Measurements from ENCODE around the gene IVL.
A peak's percentile ranks its signal among the peaks of the same experiment; 100 is the strongest.

Gene IVL

GRCh38 chr1:152907686-152908601, at the start of gene IVL:
Gene IVL, plus strand, starts transcription at chr1:152908546. Its CDS starts 1,252 bp downstream, at chr1:152909798.
- DNase-seq (ENCODE audit: low read depth, low spot score) = no peak

GRCh38 chr1:152859696-152860095, 48.6 kb upstream of the IVL start, which contains the start of gene LCE7A:
Gene LCE7A, plus strand, starts transcription at chr1:152859996. Its CDS starts 702 bp downstream, at chr1:152860698.
- DNase-seq (ENCODE audit: low read depth, low spot score) = no peak

DNA sequence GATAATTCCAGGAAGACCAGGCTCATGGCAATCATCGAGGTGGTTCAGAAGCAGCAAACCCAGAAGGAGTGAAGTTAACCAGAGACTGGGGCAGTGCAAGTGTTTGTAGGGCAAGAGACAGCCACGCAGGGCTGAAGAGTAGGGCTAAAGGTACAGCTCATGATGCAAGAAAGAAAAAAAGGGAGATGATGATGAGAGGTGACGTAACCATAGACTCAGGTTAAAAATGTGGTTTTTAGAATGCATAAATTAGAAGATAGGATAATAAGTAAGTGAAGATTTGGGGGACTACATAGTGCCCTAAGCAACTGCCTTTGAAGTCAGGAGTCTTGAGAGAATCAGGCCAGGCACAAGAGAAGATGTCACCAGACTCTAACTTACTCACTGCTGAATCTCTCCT, 48.2 kb upstream of the IVL start:
- DNase-seq (ENCODE audit: low read depth, low spot score) = no peak

DNA sequence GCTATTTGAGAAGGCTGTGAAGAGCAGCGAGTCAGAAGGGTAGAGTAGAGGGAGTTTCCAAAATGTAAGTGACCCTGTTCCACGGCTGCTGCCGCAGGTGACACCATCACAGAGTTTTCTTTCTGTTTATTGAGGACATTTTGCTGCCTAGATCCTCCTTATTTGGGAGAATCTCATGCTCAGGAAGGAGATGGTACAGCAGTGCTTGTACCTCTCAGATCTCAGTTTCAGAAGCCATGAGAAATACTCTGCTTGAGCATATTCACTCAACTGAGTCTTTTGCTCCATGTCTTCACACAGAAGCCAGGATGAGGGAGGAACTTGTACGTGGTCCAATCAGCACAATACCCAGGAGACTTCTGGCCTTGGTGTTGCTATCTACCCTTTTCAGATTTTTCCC, 47.0 kb upstream of the IVL start:
- no peak for DNase-seq (ENCODE audit: low read depth, low spot score)

DNA sequence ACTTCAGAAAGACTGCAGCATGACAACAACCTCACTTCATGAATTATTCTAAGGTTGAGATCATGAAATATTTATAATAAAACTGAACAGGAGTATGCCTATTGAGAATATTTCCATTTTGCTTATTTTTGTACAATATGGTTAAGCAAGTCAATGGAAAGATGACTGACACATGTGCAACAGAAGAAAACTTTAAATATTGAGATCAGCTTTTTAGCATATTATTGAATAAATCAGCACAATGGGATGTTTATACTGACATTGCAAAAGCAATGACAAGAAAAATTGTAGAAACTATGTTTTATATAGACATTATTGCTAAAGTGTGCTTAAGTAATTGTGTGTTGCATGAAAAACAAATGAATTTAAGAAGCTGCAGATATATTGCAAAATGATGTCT, 43.9 kb upstream of the IVL start:
- no peak for DNase-seq (ENCODE audit: low read depth, low spot score)

DNA sequence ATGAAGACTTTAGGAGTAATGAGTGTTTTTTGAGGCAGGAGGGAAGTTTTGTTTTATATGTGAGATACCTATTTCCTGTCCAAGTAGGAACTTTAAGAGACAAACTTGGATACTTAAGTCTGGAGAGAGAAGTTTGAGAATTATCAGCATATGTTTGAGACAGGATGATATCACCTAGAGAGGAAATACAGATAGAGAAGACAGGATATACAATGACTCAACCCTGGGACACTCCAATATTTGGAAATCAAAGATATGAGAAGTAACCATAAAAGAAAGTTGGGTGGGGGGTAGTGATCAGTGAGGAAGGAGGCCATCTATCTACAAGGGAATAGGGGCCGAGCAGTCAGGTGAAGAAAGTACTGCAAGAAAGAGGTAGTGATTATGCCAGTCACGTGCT, 42.0 kb upstream of the IVL start:
- no peak for DNase-seq (ENCODE audit: low read depth, low spot score)

- peak; percentile 18 for DNase-seq (ENCODE audit: low read depth, low spot score)
Measured at GRCh38 chr1:152869808-152870419, 38.4 kb upstream of the IVL start.

GRCh38 chr1:152870831-152871730, 37.3 kb upstream of the IVL start:
- no peak for DNase-seq (ENCODE audit: low read depth, low spot score)

DNA sequence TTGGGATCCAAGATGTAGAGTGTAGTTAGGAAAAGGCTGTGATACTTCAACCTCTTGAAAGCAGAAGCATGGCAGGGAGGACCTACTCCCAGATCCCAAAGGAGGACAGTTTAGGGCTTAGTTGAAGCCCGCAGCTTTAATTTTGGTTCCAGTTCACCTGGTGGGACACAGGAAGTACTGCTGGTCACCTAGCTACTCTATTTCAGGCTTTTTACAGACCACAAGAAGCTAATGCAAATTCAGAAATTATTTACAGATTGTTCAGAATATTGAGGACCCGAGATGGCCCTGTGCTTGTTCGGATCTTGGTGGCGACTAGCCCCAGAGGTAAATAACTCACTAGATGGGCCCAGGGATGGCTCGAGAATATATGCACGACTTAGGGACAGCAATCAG, 36.6 kb upstream of the IVL start:
- DNase-seq (ENCODE audit: low read depth, low spot score) = no peak

GRCh38 chr1:152873495-152873894, 34.9 kb upstream of the IVL start:
- no peak for DNase-seq (ENCODE audit: low read depth, low spot score)

DNA sequence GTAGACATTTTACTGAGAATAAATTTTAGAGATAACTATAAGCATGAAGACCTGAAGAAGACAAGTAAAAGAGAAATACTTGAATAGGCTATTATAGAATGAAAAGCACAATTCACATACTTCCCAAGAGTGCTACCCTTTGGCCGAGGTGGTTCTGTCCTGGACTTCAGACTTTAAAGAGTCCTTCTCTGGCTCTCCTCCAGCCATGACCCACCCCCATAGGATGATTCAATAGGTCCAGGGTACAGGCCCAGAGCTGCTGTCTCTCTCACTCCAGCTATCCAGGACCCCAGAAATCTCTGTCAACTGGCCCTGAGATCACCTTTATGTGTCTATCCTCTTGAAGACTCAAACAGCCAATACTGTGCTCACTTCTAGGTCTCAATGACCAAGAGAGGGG, 31.5 kb upstream of the IVL start:
- DNase-seq (ENCODE audit: low read depth, low spot score) = no peak

DNA sequence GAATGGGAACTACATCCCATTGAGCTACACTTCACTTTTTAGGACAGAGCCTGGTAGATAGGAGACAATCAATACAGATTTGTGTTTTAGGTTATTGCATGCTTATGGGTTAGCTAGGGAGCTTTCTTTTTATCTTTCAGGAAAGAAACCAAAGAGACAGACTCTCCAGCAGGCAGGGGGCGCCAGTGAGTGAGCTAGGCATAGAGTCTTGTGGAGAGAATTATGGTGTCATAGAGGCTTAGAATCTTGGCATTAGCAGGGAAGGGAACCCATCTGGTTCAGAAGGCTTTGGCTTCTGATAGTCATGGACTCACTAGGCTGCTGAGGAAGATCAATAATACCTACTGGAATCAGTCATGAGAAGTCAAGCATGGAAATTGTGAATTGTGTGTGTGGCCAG, 30.3 kb upstream of the IVL start, which contains the start of gene SMCP:
Gene SMCP, plus strand, starts transcription at position 281 of the 400 bp plus-strand sequence. CDS start 6,101 bp downstream, outside the sequence.
- no peak for DNase-seq (ENCODE audit: low read depth, low spot score)

DNA sequence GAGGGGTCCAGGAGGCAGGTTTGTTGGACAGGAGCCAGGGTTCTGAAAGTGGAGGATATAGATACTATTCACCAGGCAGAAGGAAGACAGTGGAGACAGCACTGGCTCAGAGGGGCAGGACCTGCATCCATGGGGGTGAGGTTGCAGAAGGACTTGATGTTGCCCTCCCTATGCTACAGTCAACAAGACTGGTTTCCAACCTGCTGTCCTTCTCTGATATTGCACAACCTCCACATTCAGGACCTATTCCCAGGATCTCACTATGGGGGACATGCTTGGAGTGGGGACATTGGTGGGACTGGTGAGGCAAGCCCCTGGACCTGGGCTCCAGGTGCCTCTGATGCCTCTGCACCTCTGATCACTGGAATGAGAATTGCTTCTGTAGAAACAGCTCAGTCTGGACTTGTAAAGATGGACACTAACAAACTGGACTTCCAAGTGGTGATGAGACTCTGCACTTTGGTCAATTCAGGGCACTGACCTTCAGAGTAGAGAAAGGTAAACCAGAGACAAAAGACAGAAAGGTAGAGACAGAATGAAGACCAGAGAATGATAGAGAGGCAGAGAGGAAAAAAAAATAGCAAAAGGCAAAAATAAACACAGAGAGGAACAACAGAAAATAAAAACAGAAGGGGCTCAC, 28.7 kb upstream of the IVL start:
- no peak for DNase-seq (ENCODE audit: low read depth, low spot score)

DNA sequence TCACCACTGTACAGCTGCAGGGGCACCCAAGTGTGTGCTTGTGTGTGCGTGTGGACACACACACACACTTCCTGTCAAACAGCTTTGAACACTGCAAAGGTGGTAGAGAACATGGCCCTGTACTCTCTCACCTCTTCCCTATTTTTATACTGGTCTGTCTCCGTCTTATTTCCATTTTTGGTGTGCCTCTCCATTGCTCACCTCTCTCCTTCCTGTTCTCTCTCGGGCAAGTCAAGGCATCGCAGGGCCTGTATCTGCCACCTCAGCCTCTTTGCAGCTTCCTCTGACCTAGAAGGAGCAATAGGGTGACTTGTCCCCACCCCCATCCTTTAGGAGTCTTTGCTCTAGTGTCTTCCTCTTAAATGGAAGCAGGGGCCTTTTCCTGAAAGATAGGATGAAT, 28.0 kb upstream of the IVL start:
- DNase-seq (ENCODE audit: low read depth, low spot score) = no peak

DNA sequence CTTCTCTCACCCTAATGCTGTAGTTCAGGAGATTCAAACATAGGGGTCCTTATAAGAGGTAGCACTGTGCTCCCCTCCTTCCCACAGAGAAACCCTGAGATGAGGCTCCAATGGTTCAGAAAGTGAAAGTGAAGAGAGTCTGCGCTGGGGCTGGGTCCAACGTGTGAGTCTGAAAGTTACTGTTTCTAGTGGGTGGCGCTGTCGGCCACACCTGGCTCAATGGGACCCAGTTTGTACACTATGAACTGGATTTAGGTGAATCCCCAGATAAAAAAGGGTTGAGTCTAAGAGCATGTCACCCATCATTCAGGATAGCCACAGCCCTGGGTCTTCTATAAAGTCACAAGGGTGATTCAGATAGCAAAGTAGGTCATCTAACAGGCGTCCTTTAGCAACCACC, 27.4 kb upstream of the IVL start:
- DNase-seq (ENCODE audit: low read depth, low spot score) = no peak

DNA sequence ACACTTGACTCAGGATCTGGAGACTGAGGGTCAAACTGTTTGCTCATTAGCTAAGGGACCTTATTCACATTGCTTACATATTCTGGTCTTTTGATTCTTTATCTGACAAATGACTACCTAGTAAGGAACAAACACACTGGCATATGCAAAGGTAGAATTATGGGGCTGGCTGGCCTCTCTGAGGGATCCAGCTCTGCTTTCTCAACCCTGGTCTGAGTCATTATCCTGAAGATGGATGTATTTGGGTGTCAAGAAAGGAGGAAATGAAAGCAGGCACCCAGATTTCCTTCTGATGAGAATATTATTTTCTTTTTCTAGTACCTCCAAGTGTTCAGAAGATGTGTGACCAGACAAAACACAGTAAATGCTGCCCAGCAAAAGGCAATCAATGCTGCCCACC, 24.3 kb upstream of the IVL start:
- no peak for DNase-seq (ENCODE audit: low read depth, low spot score)

- DNase-seq (ENCODE audit: low read depth, low spot score) = no peak
Measured at GRCh38 chr1:152884506-152884905, 23.8 kb upstream of the IVL start.

GRCh38 chr1:152884966-152885624, 23.3 kb upstream of the IVL start:
- DNase-seq (ENCODE audit: low read depth, low spot score) = no peak

- no peak for DNase-seq (ENCODE audit: low read depth, low spot score)
Measured at GRCh38 chr1:152886085-152886484, 22.3 kb upstream of the IVL start.

- no peak for DNase-seq (ENCODE audit: low read depth, low spot score)
Measured at GRCh38 chr1:152886758-152887409, 21.5 kb upstream of the IVL start.

Measured in activated naive CD8-positive, alpha-beta T cell treated with anti-CD3 and anti-CD28 coated beads, Interleukin-2, amount 50 U/mL, for 16 hours (primary cell).